ENCODE measurements around the gene SMCHD1. TPM values are rescaled to one million over a fixed set of nuclear protein-coding genes. Genes with fewer than 3 reads are reported as not detected.

SMCHD1 gene
- total and polyA plus RNA-seq, 2 experiments from 2014 or later, result 7.7 to 39.0 TPM

GRCh38 chr18:2746274-2746673, 90.7 kb downstream of the SMCHD1 start:
- H3K36me3 Mint-ChIP-seq (ENCODE audit: low read depth), result peaks cover 26% of the 10 kb centered on the region
- no peak overlapping the region for H3K4me3 Mint-ChIP-seq
- Histone ChIP-seq H3K36me3 (ENCODE audit: insufficient read depth) (no peaks in the 10 kb centered on the region; the same call in 1 of the 2 replicates), H3K27ac (ENCODE audit: low read depth) (no peak overlapping the region), H3K9me2 (ENCODE audit: insufficient read depth) (no peaks in the 10 kb centered on the region), H3F3A (replicated peaks; ENCODE audit: low read depth) (no peaks in the 10 kb centered on the region), H3K4me2 (no peak overlapping the region), H2AFZ (no peak overlapping the region), H4K20me1 (replicated peaks; ENCODE audit: insufficient read depth) (no peaks in the 10 kb centered on the region), H3K4me1 (ENCODE audit: insufficient read depth) (no peaks in the 10 kb centered on the region), H3K27me3 (ENCODE audit: insufficient read depth) (no peaks in the 10 kb centered on the region), H3K4me3 (no peak overlapping the region), H3K79me2 (replicated peaks; ENCODE audit: insufficient read depth) (no peaks in the 10 kb centered on the region)
- H3K27me3 Mint-ChIP-seq (ENCODE audit: insufficient read depth, low read depth, poor library complexity), result peaks cover 2% of the 10 kb centered on the region
- ATAC-seq, result no peak
- TF ChIP-seq REST (IDR thresholded peaks at IDR 0.05; ENCODE audit: unreplicated experiment) (no peak), ETS1 (IDR thresholded peaks at IDR 0.05) (no peak), NANOG (IDR thresholded peaks at IDR 0.05; ENCODE audit: borderline replicate concordance) (no peak), ZNF462 (CRISPR knock-in tag; IDR thresholded peaks at IDR 0.05) (no peak), CTCF (conservative IDR thresholded peaks at IDR 0.05; ENCODE audit: low read depth in 2 of 2) (no peak), EZH2phosphoT487 (IDR thresholded peaks at IDR 0.05; ENCODE audit: unreplicated experiment) (no peak), EZH2 (IDR thresholded peaks at IDR 0.05; ENCODE audit: low read depth, unreplicated experiment) (no peak), ZNF331 (CRISPR knock-in tag; IDR thresholded peaks at IDR 0.05; ENCODE audit: low read depth) (no peak), POLR2AphosphoS5 (IDR thresholded peaks at IDR 0.05; ENCODE audit: low read depth) (no peak), STAT1 (IDR thresholded peaks at IDR 0.05; ENCODE audit: unreplicated experiment) (no peak), CREB1 (CRISPR knock-in tag; IDR thresholded peaks at IDR 0.05; ENCODE audit: low read depth) (no peak), JUNB (IDR thresholded peaks at IDR 0.05; ENCODE audit: unreplicated experiment) (no peak), ZNF114 (CRISPR knock-in tag; IDR thresholded peaks at IDR 0.05) (no peak)
- H3K27ac Mint-ChIP-seq, result no peak overlapping the region
- H3K9me3 Mint-ChIP-seq, result no peaks in the 10 kb centered on the region
- DNase-seq (ENCODE audit: low spot score), result no peak
- H3K4me1 Mint-ChIP-seq, result no peaks in the 10 kb centered on the region
